B cell (primary cell): Measurements from ENCODE around the gene GPRC5B. TPM values are rescaled to one million over a fixed set of nuclear protein-coding genes. Genes with fewer than 3 reads are reported as not detected.

ENCODE experiments used
- ATAC-seq: fragments of 200-7000 bp; cut with Tn5 transposase; one replicate; pipeline ENCODE4 v1.10.0; 2021; ENCODE audit warnings: low read depth, mild to moderate bottlenecking, moderate number of reproducible peaks, moderate library complexity
- CTCF ChIA-PET: fragments of 350-600 bp; sonication (Branson Sonifier 250); formaldehyde crosslinking; loops from one replicate; lab custom pipeline; 2021; ENCODE audit warnings: antibody characterized with exemption, inconsistent platforms; lab: Charles Lee
- POLR2A ChIA-PET: fragments of 350-600 bp; sonication (Branson Sonifier 250); formaldehyde crosslinking; loops from one replicate; lab custom pipeline; 2021; ENCODE audit warnings: antibody characterized with exemption; lab: Charles Lee
- DNase-seq: peaks from one replicate; pipeline ENCODE4 v3.0.0; 2013
- H2AFZ ChIP-seq: 2 replicates; pipeline ENCODE4 v1.6.1; 2012; ENCODE audit warnings: mild to moderate bottlenecking, low read depth, low read length; ENCODE audit not compliant: insufficient read depth, poor library complexity, severe bottlenecking
- H3K27ac ChIP-seq, 2 donors: 1 replicate in 1 of 2; 2 replicates in 1 of 2; pipeline ENCODE4 v1.5.1; 2012 to 2013; ENCODE audit warnings: low read length in 2 of 2, mild to moderate bottlenecking in 2 of 2, moderate library complexity in 1 of 2
- H3K27me3 ChIP-seq, 4 experiments: fragments of 200-600 bp in 1 of 4; sonication (generic) in 1 of 4; replicated peaks in 1 of 4; 1 replicate in 2 of 4; 2 replicates in 2 of 4; pipeline versions ENCODE4 v1.6.1 to v1.7.0; 2013 to 2016; ENCODE audit warnings: low read length in 3 of 4, mild to moderate bottlenecking in 2 of 4, mixed read lengths in 1 of 4, moderate library complexity in 1 of 4; ENCODE audit not compliant: insufficient read depth in 4 of 4, control insufficient read depth in 3 of 4; ENCODE audit errors: control extremely low read depth in 1 of 4
- H3K36me3 ChIP-seq, 2 experiments: replicated peaks in 1 of 2; 1 replicate in 1 of 2; 2 replicates in 1 of 2; pipeline versions ENCODE4 v1.6.1 to v1.7.1; 2013; ENCODE audit warnings: low read length in 1 of 2; ENCODE audit not compliant: insufficient read depth in 2 of 2, control insufficient read depth in 1 of 2; ENCODE audit errors: control extremely low read depth in 1 of 2, extremely low read depth in 1 of 2
- H3K4me1 ChIP-seq, 2 donors: fragments of 200-600 bp in 1 of 2; sonication (generic) in 1 of 2; 1 replicate in 1 of 2; 2 replicates in 1 of 2; pipeline versions ENCODE4 v1.5.1 to v1.6.1; 2013 to 2017; ENCODE audit warnings: low read length in 2 of 2; ENCODE audit not compliant: control insufficient read depth in 2 of 2, insufficient read depth in 2 of 2
- H3K4me2 ChIP-seq: replicated peaks from 2 replicates; pipeline ENCODE3; 2012; ENCODE audit warnings: mild to moderate bottlenecking, low read depth, low read length; ENCODE audit not compliant: poor library complexity, severe bottlenecking
- H3K4me3 ChIP-seq, 5 experiments: fragments of 200-600 bp in 1 of 5; sonication (generic) in 1 of 5; 1 replicate in 3 of 5; 2 replicates in 2 of 5; pipeline versions ENCODE4 v1.5.1 to v1.7.0; 2011 to 2016; ENCODE audit warnings: low read length in 4 of 5, mild to moderate bottlenecking in 4 of 5, low read depth in 2 of 5, control low read depth in 1 of 5, moderate library complexity in 1 of 5; ENCODE audit not compliant: insufficient read depth in 1 of 5; ENCODE audit errors: control extremely low read depth in 1 of 5, extremely low read depth in 1 of 5
- H3K79me2 ChIP-seq: fragments of 200-600 bp; sonication (generic); one replicate; pipeline ENCODE4 v1.6.0; 2016; ENCODE audit warnings: low read length; ENCODE audit not compliant: control insufficient read depth, insufficient read depth
- H3K9ac ChIP-seq: fragments of 200-600 bp; sonication (generic); 2 replicates; pipeline ENCODE4 v1.6.1; 2017; ENCODE audit warnings: mild to moderate bottlenecking, low read length, moderate library complexity
- H3K9me3 ChIP-seq, 3 donors: one replicate each; pipeline versions ENCODE4 v1.6.1 to v1.7.1; 2013; ENCODE audit warnings: low read length in 2 of 3; ENCODE audit not compliant: control insufficient read depth in 2 of 3, insufficient read depth in 1 of 3; ENCODE audit errors: control extremely low read depth in 1 of 3
- H4K20me1 ChIP-seq: 2 replicates; pipeline ENCODE4 v1.6.0; 2012; ENCODE audit warnings: mild to moderate bottlenecking, low read length; ENCODE audit not compliant: insufficient read depth, control insufficient read depth, poor library complexity, severe bottlenecking
- H3K27ac Mint-ChIP-seq: one replicate; pipeline ENCODE4 v1.8.0; 2021; ENCODE audit warnings: mixed read lengths
- H3K27me3 Mint-ChIP-seq: one replicate; pipeline ENCODE4 v1.8.0; 2021; ENCODE audit warnings: mixed read lengths
- H3K4me1 Mint-ChIP-seq: one replicate; pipeline ENCODE4 v1.8.0; 2021; ENCODE audit warnings: mixed read lengths
- H3K4me3 Mint-ChIP-seq: one replicate; pipeline ENCODE4 v1.8.0; 2021; ENCODE audit warnings: mixed read lengths
- H3K9me3 Mint-ChIP-seq: one replicate; pipeline ENCODE4 v1.8.0; 2022; ENCODE audit warnings: mixed read lengths; ENCODE audit not compliant: insufficient read depth
- EZH2 ChIP-seq: IDR thresholded peaks from 2 replicates; pipeline ENCODE4 v1.6.1; 2012; ENCODE audit warnings: borderline replicate concordance, low read depth, mild to moderate bottlenecking, moderate library complexity, low read length; ENCODE audit not compliant: insufficient read depth, poor library complexity, severe bottlenecking
- WGBS: methylation state at CpG from one replicate; pipeline ENCODE4 v1.1.5; 2013; ENCODE audit warnings: missing lambda C conversion rate; ENCODE audit not compliant: insufficient coverage; 5-methylcytosine and 5-hydroxymethylcytosine counted together
- intact Hi-C: fragments of 100-400 bp; cut with micrococcal nuclease; formaldehyde crosslinking; loops from one replicate; pipeline ENCODE4 v1.10.0; 2022
- polyA plus RNA-seq: library from polyadenylated mRNA; depleted of rRNA; stranded (reverse); fragments of >200 nt; gene quantifications from 2 replicates; pipeline ENCODE4 v1.2.3, GENCODE V29; 2012
- total RNA-seq, 2 donors: library from RNA; stranded (reverse); fragments of 120-200 nt in 1 of 2; gene quantifications; 1 replicate in 1 of 2; 2 replicates in 1 of 2; pipeline versions ENCODE4 v1.2.3 to v1.2.4, GENCODE V29; 2013 to 2022
- TF ChIP-seq, protein P1 (sequence below): fragments of 200-600 bp; IDR thresholded peaks from one replicate; pipeline ENCODE4 v1.8.0; 2022; ENCODE audit warnings: antibody characterized with exemption, mild to moderate bottlenecking

Gene GPRC5B
- total and polyA plus RNA-seq, 2 donors (not counting 1 experiment from before 2014, with no cell fraction given), result not detected

GRCh38 chr16:19883966-19884485, 622 bp downstream of the GPRC5B start:
- H3K9me3 Mint-ChIP-seq, result no peaks in the 10 kb centered on the region
- peak overlapping the region; percentile 68 for H3K4me3 Mint-ChIP-seq
- no peaks in the 10 kb centered on the region for H3K36me3 ChIP-seq
- peak; percentile 29 for DNase-seq
- peak overlapping the region; percentile 51 for H2AFZ ChIP-seq
- H3K4me3 ChIP-seq, result peak overlapping the region in 3 of 5 experiments; percentile 49 to 58 (median 54)
- no peak for ATAC-seq
- 2% methylated on average over 18 of the region's 24 CpGs for WGBS
- H3K4me1 ChIP-seq, result peaks cover 33 to 34% of the 10 kb centered on the region in 2 donors
- H3K27me3 ChIP-seq, result peaks cover 0 to 54% (median 22%) of the 10 kb centered on the region in 4 experiments
- peak overlapping the region; percentile 89 for H3K4me2 ChIP-seq
- no peak overlapping the region for H3K27ac ChIP-seq
- TF ChIP-seq, protein P1, sequence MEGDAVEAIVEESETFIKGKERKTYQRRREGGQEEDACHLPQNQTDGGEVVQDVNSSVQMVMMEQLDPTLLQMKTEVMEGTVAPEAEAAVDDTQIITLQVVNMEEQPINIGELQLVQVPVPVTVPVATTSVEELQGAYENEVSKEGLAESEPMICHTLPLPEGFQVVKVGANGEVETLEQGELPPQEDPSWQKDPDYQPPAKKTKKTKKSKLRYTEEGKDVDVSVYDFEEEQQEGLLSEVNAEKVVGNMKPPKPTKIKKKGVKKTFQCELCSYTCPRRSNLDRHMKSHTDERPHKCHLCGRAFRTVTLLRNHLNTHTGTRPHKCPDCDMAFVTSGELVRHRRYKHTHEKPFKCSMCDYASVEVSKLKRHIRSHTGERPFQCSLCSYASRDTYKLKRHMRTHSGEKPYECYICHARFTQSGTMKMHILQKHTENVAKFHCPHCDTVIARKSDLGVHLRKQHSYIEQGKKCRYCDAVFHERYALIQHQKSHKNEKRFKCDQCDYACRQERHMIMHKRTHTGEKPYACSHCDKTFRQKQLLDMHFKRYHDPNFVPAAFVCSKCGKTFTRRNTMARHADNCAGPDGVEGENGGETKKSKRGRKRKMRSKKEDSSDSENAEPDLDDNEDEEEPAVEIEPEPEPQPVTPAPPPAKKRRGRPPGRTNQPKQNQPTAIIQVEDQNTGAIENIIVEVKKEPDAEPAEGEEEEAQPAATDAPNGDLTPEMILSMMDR, result no peak
- TF ChIP-seq EZH2, result no peak
- intact Hi-C loops, result no loop called here
- CTCF ChIA-PET, result interaction anchor here (0.8 kb wide), 1 partner anchor 328 kb away, joined by 3 read pairs; the partner anchor contains the start of gene VPS35L
- H3K79me2 ChIP-seq, result no peaks in the 10 kb centered on the region
- no peaks in the 10 kb centered on the region for H4K20me1 ChIP-seq
- H3K9ac ChIP-seq, result peak overlapping the region; percentile 61
- H3K4me1 Mint-ChIP-seq, result peaks cover 32% of the 10 kb centered on the region
- POLR2A ChIA-PET, result interaction anchor here (0.5 kb wide), 1 partner anchor 15 kb away, joined by 8 read pairs; no protein-coding TSS in a partner anchor
- H3K27me3 Mint-ChIP-seq, result peaks cover 42% of the 10 kb centered on the region
- peaks cover 0 to 7% (median 0%) of the 10 kb centered on the region in 3 donors for H3K9me3 ChIP-seq
- H3K27ac Mint-ChIP-seq, result no peak overlapping the region

GRCh38 chr16:19883296-19883965, 1.2 kb downstream of the GPRC5B start:
- no peak overlapping the region for H3K27ac Mint-ChIP-seq
- intact Hi-C loops, result no loop called here

More at GRCh38 chr16:19883296-19883965, 1.2 kb downstream of the GPRC5B start:
- Histone ChIP-seq H3K9me3 (peaks cover 0 to 7% (median 0%) of the 10 kb centered on the region in 3 donors), H3K9ac (no peak overlapping the region), H3K27me3 (peaks cover 0 to 50% (median 22%) of the 10 kb centered on the region in 4 experiments), H3K4me1 (peaks cover 33 to 34% of the 10 kb centered on the region in 2 donors), H3K4me2 (peak overlapping the region; percentile 89), H4K20me1 (no peaks in the 10 kb centered on the region), H3K79me2 (no peaks in the 10 kb centered on the region), H3K4me3 (peak overlapping the region in 1 of 5 experiments; percentile 7), H3K27ac (no peak overlapping the region), H3K36me3 (no peaks in the 10 kb centered on the region), H2AFZ (peak overlapping the region; percentile 46)
- Mint-ChIP-seq H3K4me1 (peaks cover 32% of the 10 kb centered on the region), H3K27me3 (peaks cover 44% of the 10 kb centered on the region), H3K9me3 (no peaks in the 10 kb centered on the region), H3K4me3 (peak overlapping the region; percentile 29)
- ATAC-seq (no peak), DNase-seq (peak; percentile 39)
- WGBS, result 2% methylated on average over 35 of the region's 35 CpGs
- TF ChIP-seq, protein P1, result no peak
- TF ChIP-seq EZH2, result peak; percentile 89
- ChIA-PET CTCF (interaction anchor here (1.6 kb wide), 1 partner anchor 325 kb away, joined by 4 read pairs; no protein-coding TSS in a partner anchor), POLR2A (interaction anchor here (0.5 kb wide), 1 partner anchor 16 kb away, joined by 8 read pairs; no protein-coding TSS in a partner anchor)
